Measurements from ENCODE around the gene NPY2R. TPM values are rescaled to one million over a fixed set of nuclear protein-coding genes. Genes with fewer than 3 reads are reported as not detected.

NPY2R gene
- under 1 TPM in 1 of 2 donors, not detected in 1; under 0.01 TPM for total RNA-seq

GRCh38 chr4:155208258-155209054, at the start of gene NPY2R:
Gene NPY2R (plus strand): TSS chr4:155208636. CDS start chr4:155213940, 5,304 bp downstream.
- intact Hi-C loops (cut with DNase I), result no loop called here
- ATAC-seq (peak; percentile 48), DNase-seq (peak in 1 of 4 donors; percentile 15)
- H3K27me3 ChIP-seq, result peaks cover 0 to 12% of the 10 kb centered on the region in 2 donors
- peak within 1 kb of the TSS in 1 of 2 donors; percentile 31 for H3K4me3 ChIP-seq
- peaks cover 18% of the 10 kb centered on the region for H3K4me1 ChIP-seq
- no peak within 1 kb of the TSS for H3K27ac ChIP-seq
- no peak for TF ChIP-seq CTCF (IDR thresholded peaks at IDR 0.05)
- no peak for TF ChIP-seq POLR2A (IDR thresholded peaks at IDR 0.05)
- WGBS, 2 donors, result 2 to 3% methylated on average over 42 to 55 of the region's 55 CpGs
- no peaks in the 10 kb centered on the region for H3K9me3 ChIP-seq
- H3K36me3 ChIP-seq (replicated peaks in 1 of 2; ENCODE audit: insufficient read depth in 1 of 2, low read depth in 2 of 2), result no peaks in the 10 kb centered on the region

GRCh38 chr4:155161357-155161756, 47.1 kb upstream of the NPY2R start:
- TF ChIP-seq POLR2A (IDR thresholded peaks at IDR 0.05), result no peak
- TF ChIP-seq CTCF (IDR thresholded peaks at IDR 0.05), result no peak

GRCh38 chr4:155164718-155165117, 43.7 kb upstream of the NPY2R start:
- intact Hi-C loops (cut with DNase I), result no loop called here
- Histone ChIP-seq H3K27ac (no peak overlapping the region), H3K27me3 (no peaks in the 10 kb centered on the region), H3K9me3 (no peaks in the 10 kb centered on the region), H3K4me3 (no peak overlapping the region), H3K4me1 (no peaks in the 10 kb centered on the region), H3K36me3 (replicated peaks in 1 of 2; ENCODE audit: insufficient read depth in 1 of 2, low read depth in 2 of 2) (no peaks in the 10 kb centered on the region)
- DNase-seq (no peak), ATAC-seq (no peak)
- no peak for TF ChIP-seq POLR2A (IDR thresholded peaks at IDR 0.05)
- TF ChIP-seq CTCF (IDR thresholded peaks at IDR 0.05), result no peak
- 58 to 71% methylated on average over 2 of the region's 2 CpGs for WGBS, 2 donors

More at GRCh38 chr4:155161357-155161756, 47.1 kb upstream of the NPY2R start:
- Histone ChIP-seq H3K4me1 (no peaks in the 10 kb centered on the region), H3K27ac (no peak overlapping the region), H3K36me3 (replicated peaks in 1 of 2; ENCODE audit: insufficient read depth in 1 of 2, low read depth in 2 of 2) (no peaks in the 10 kb centered on the region), H3K4me3 (no peak overlapping the region), H3K9me3 (no peaks in the 10 kb centered on the region), H3K27me3 (no peaks in the 10 kb centered on the region)
- ATAC-seq (no peak), DNase-seq (no peak)
- intact Hi-C loops (cut with DNase I), result no loop called here
- WGBS, 2 donors, result 86 to 91% methylated on average over 3 of the region's 3 CpGs

GRCh38 chr4:155170569-155170968, 37.9 kb upstream of the NPY2R start:
- ATAC-seq, result no peak
- 24 to 28% methylated on average over 4 of the region's 4 CpGs for WGBS, 2 donors
- Histone ChIP-seq H3K36me3 (replicated peaks in 1 of 2; ENCODE audit: insufficient read depth in 1 of 2, low read depth in 2 of 2) (no peaks in the 10 kb centered on the region), H3K9me3 (no peaks in the 10 kb centered on the region), H3K27me3 (no peaks in the 10 kb centered on the region), H3K4me1 (no peaks in the 10 kb centered on the region), H3K27ac (no peak overlapping the region), H3K4me3 (no peak overlapping the region)
- peak in 1 of 4 donors; percentile 31 for DNase-seq
- TF ChIP-seq CTCF (IDR thresholded peaks at IDR 0.05) (peak in 2 of 7 experiments; percentile 7 to 47), POLR2A (IDR thresholded peaks at IDR 0.05) (no peak)
- intact Hi-C loops (cut with DNase I), result no loop called here

Measured in body of pancreas (tissue), 4 donors.